Measurements from ENCODE around the gene IGF2.

Gene IGF2

GRCh38 chr11:2131371-2132236 lies 7.6 kb downstream of the IGF2 start:
- no peak for ATAC-seq
- TF ChIP-seq PPARA (CRISPR knock-in tag; IDR thresholded peaks at IDR 0.05; ENCODE audit: borderline replicate concordance) (no peak), TOX (CRISPR knock-in tag; IDR thresholded peaks at IDR 0.05; ENCODE audit: borderline replicate concordance) (no peak), CSDC2 (CRISPR knock-in tag; IDR thresholded peaks at IDR 0.05) (no peak), ZFP30 (CRISPR knock-in tag; IDR thresholded peaks at IDR 0.05) (no peak), GLIS3 (CRISPR knock-in tag; IDR thresholded peaks at IDR 0.05) (no peak), PATZ1 (CRISPR knock-in tag; IDR thresholded peaks at IDR 0.05; ENCODE audit: borderline replicate concordance) (no peak), ZC3H10 (CRISPR knock-in tag; IDR thresholded peaks at IDR 0.05) (no peak), RARB (CRISPR knock-in tag; IDR thresholded peaks at IDR 0.05) (no peak), TCF4 (CRISPR knock-in tag; IDR thresholded peaks at IDR 0.05; ENCODE audit: borderline replicate concordance) (no peak)

- no peak for TF ChIP-seq POU6F1 (CRISPR knock-in tag; IDR thresholded peaks at IDR 0.05; ENCODE audit: borderline replicate concordance, low read depth)
- TF ChIP-seq ZFP30 (CRISPR knock-in tag; IDR thresholded peaks at IDR 0.05), result no peak
- TF ChIP-seq CSDC2 (CRISPR knock-in tag; IDR thresholded peaks at IDR 0.05), result no peak
- TF ChIP-seq ZNF565 (CRISPR knock-in tag; conservative IDR thresholded peaks at IDR 0.05; ENCODE audit: low read depth), result no peak
- ATAC-seq, result no peak
These were observed 8.3 kb downstream of the IGF2 start for GRCh38 chr11:2130881-2131352.

- no peak for ATAC-seq
- TF ChIP-seq SNAI2 (CRISPR knock-in tag; IDR thresholded peaks at IDR 0.05) (no peak), TCF4 (CRISPR knock-in tag; IDR thresholded peaks at IDR 0.05; ENCODE audit: borderline replicate concordance) (no peak), CREB5 (CRISPR knock-in tag; IDR thresholded peaks at IDR 0.05; ENCODE audit: low read depth) (no peak), ESRRG (CRISPR knock-in tag; IDR thresholded peaks at IDR 0.05) (no peak), ZNF70 (CRISPR knock-in tag; IDR thresholded peaks at IDR 0.05) (no peak), ZC3H10 (CRISPR knock-in tag; IDR thresholded peaks at IDR 0.05) (no peak)
These were observed 9.4 kb downstream of the IGF2 start for GRCh38 chr11:2129699-2130366.

- TF ChIP-seq ZNF8 (CRISPR knock-in tag; IDR thresholded peaks at IDR 0.05) (no peak), ZFP3 (CRISPR knock-in tag; IDR thresholded peaks at IDR 0.05) (no peak), GLIS3 (CRISPR knock-in tag; IDR thresholded peaks at IDR 0.05) (no peak), PATZ1 (CRISPR knock-in tag; IDR thresholded peaks at IDR 0.05; ENCODE audit: borderline replicate concordance) (no peak), ESRRG (CRISPR knock-in tag; IDR thresholded peaks at IDR 0.05) (no peak), TSHZ2 (CRISPR knock-in tag; IDR thresholded peaks at IDR 0.05) (no peak), CREB5 (CRISPR knock-in tag; IDR thresholded peaks at IDR 0.05; ENCODE audit: low read depth) (no peak)
- ATAC-seq, result no peak
These were observed 9.9 kb downstream of the IGF2 start for GRCh38 chr11:2129308-2129698.
